HepG2 (cell line): ENCODE results near the gene SLC25A44. TPM values are rescaled to one million over a fixed set of nuclear protein-coding genes. Genes with fewer than 3 reads are reported as not detected.

Experiments used
- AKAP8 ChIP-seq: sonication (generic); formaldehyde crosslinking; IDR thresholded peaks from 2 replicates; pipeline ENCODE4 v1.5.1; 2020; ENCODE audit warnings: mild to moderate bottlenecking, missing genetic modification reagents
- ARNT2 ChIP-seq: sonication (generic); formaldehyde crosslinking; IDR thresholded peaks from 2 replicates; pipeline ENCODE4 v1.8.0; 2022; ENCODE audit warnings: mild to moderate bottlenecking, low read depth, missing genetic modification reagents, moderate library complexity
- ATF7-NPFF ChIP-seq: sonication (generic); formaldehyde crosslinking; IDR thresholded peaks from 2 replicates; pipeline ENCODE4 v1.8.1; 2023; ENCODE audit warnings: mild to moderate bottlenecking, low read depth, missing genetic modification reagents, moderate library complexity
- BORCS8-MEF2B ChIP-seq: sonication (generic); formaldehyde crosslinking; IDR thresholded peaks from 2 replicates; pipeline ENCODE4 v1.8.0; 2022; ENCODE audit warnings: mild to moderate bottlenecking, missing genetic modification reagents
- CAMTA2 ChIP-seq: sonication (generic); formaldehyde crosslinking; IDR thresholded peaks from 2 replicates; pipeline ENCODE4 v1.4.0; 2020; ENCODE audit warnings: mild to moderate bottlenecking, missing genetic modification reagents, borderline replicate concordance
- CEBPZ ChIP-seq: IDR thresholded peaks from 2 replicates; pipeline ENCODE4 v1.6.1; 2012; ENCODE audit warnings: low read length, improper control_type of control experiment
- E2F1 ChIP-seq: sonication (generic); formaldehyde crosslinking; IDR thresholded peaks from 2 replicates; pipeline ENCODE4 v1.5.0; 2020; ENCODE audit warnings: missing genetic modification reagents
- EP300 ChIP-seq, 3 experiments: sonication (generic) in 1 of 3; formaldehyde crosslinking in 1 of 3; IDR thresholded peaks; 2 replicates each; pipeline versions ENCODE4 v1.5.1 to v1.6.1; 2011 to 2020; ENCODE audit warnings: low read depth in 2 of 3, low read length in 2 of 3, borderline replicate concordance in 1 of 3, improper control_type of control experiment in 1 of 3, mild to moderate bottlenecking in 1 of 3, missing genetic modification reagents in 1 of 3, moderate library complexity in 1 of 3
- HOXA3 ChIP-seq: sonication (generic); formaldehyde crosslinking; IDR thresholded peaks from 2 replicates; pipeline ENCODE4 v1.5.0; 2020; ENCODE audit warnings: missing genetic modification reagents
- KDM1A ChIP-seq: IDR thresholded peaks from 2 replicates; pipeline ENCODE4 v1.6.1; 2016; ENCODE audit warnings: missing compliant biosample characterization
- KLF11 ChIP-seq: IDR thresholded peaks from 2 replicates; pipeline ENCODE4 v1.6.1; 2016; ENCODE audit warnings: missing compliant biosample characterization
- NCOR1 ChIP-seq: fragments of 200-600 bp; sonication (generic); IDR thresholded peaks from 2 replicates; pipeline ENCODE4 v1.7.0; 2017; ENCODE audit warnings: antibody characterized with exemption, low read length, borderline replicate concordance
- SMC3 ChIP-seq: IDR thresholded peaks from 2 replicates; pipeline ENCODE4 v1.6.1; 2011; ENCODE audit warnings: low read length, improper control_type of control experiment
- TERF1 ChIP-seq: sonication (generic); formaldehyde crosslinking; IDR thresholded peaks from 2 replicates; pipeline ENCODE4 v1.8.0; 2022; ENCODE audit warnings: mild to moderate bottlenecking, missing genetic modification reagents, moderate library complexity
- ZMAT3 ChIP-seq: sonication (generic); formaldehyde crosslinking; conservative IDR thresholded peaks from 2 replicates; pipeline ENCODE4 v1.7.0; 2021; ENCODE audit warnings: missing genetic modification reagents
- ZNF143 ChIP-seq: sonication (generic); formaldehyde crosslinking; IDR thresholded peaks from 2 replicates; pipeline ENCODE4 v1.4.0; 2020; ENCODE audit warnings: missing genetic modification reagents
- ZNF296 ChIP-seq: sonication (generic); formaldehyde crosslinking; conservative IDR thresholded peaks from 2 replicates; pipeline ENCODE4 v1.5.0; 2020; ENCODE audit warnings: mild to moderate bottlenecking, missing genetic modification reagents
- ZNF512 ChIP-seq: sonication (generic); formaldehyde crosslinking; IDR thresholded peaks from 2 replicates; pipeline ENCODE4 v1.4.0; 2020; ENCODE audit warnings: mild to moderate bottlenecking, missing genetic modification reagents
- ZNF749 ChIP-seq: sonication (generic); formaldehyde crosslinking; IDR thresholded peaks from 2 replicates; pipeline ENCODE4 v1.8.0; 2022; ENCODE audit warnings: mild to moderate bottlenecking, missing genetic modification reagents, moderate library complexity, borderline replicate concordance
- polyA plus RNA-seq, 8 experiments: library from polyadenylated mRNA; depleted of rRNA in 3 of 8; stranded (reverse) in 7 of 8; unstranded in 1 of 8; fragments of >200 nt; fragmentation: Illumina TruSeq in 4 of 8; extraction: Trizol in 4 of 8; gene quantifications; 2 replicates each; pipeline versions ENCODE4 v1.2.1 to v1.2.3, GENCODE V29; 2011 to 2016; ENCODE audit warnings: low read depth in 4 of 8, missing spikeins in 1 of 8, mixed read lengths in 1 of 8; ENCODE audit not compliant: insufficient read depth in 1 of 8
- total RNA-seq, 5 experiments: library from RNA; depleted of rRNA; stranded (reverse); fragments of >200 nt; fragmentation: Illumina TruSeq; extraction: Trizol; gene quantifications; 2 replicates each; pipeline ENCODE4 v1.2.3, GENCODE V29; 2016; ENCODE audit warnings: low read depth in 1 of 5

SLC25A44 gene
- total and polyA plus RNA-seq, 2 of the 13 experiments (the other 11 are each of a cell fraction or from before 2014, with no cell fraction given) = 10.7 to 13.4 TPM

GRCh38 chr1:156212833-156213643 lies 19.1 kb downstream of the SLC25A44 start, which contains the start of gene PMF1 (continued):
- TF ChIP-seq NCOR1 (no peak; the same call in 1 of the 2 replicates), E2F1 (CRISPR knock-in tag) (peak; percentile 86), EP300 (IDR thresholded peaks at IDR 0.05; ENCODE audit: low read depth in 2 of 2, low read length in 2 of 2) (no peak), EP300 (CRISPR knock-in tag; IDR thresholded peaks at IDR 0.05; ENCODE audit: borderline replicate concordance) (peak; percentile 40; the same call in 1 of the 2 replicates), CEBPZ (no peak), KDM1A (CRISPR knock-in tag) (no peak), CAMTA2 (no peak), ATF7-NPFF (CRISPR knock-in tag) (no peak; the same call in 1 of the 2 replicates), ZNF749 (CRISPR knock-in tag) (peak; percentile 59; the same call in 1 of the 2 replicates), ZNF296 (no peak), TERF1 (CRISPR knock-in tag) (peak; percentile 58; the same call in 1 of the 2 replicates), ARNT2 (CRISPR knock-in tag) (peak; percentile 83), SMC3 (no peak), AKAP8 (CRISPR knock-in tag) (peak; percentile 89; the same call in 1 of the 2 replicates), ZNF143 (CRISPR knock-in tag) (peak; percentile 56), HOXA3 (CRISPR knock-in tag) (peak; percentile 96), ZNF512 (no peak), BORCS8-MEF2B (CRISPR knock-in tag) (peak; percentile 55), ZMAT3 (peak; percentile 69), KLF11 (CRISPR knock-in tag) (no peak)
